ENCODE measurements around the gene LTF.
"Not testable (repeated sequence)": the region's sequence is repeated elsewhere in the genome, so short reads cannot be mapped to it uniquely, and the experiment has no call there.

Gene LTF

GRCh38 chr3:46464326-46465195 is at the start of gene LTF:
Gene LTF (minus strand): TSS chr3:46464905. CDS start chr3:46464867, 38 bp downstream.
- no peak for DNase-seq

GRCh38 chr3:46512191-46512749 is 47.6 kb upstream of the LTF start:
- no peak for DNase-seq

DNA sequence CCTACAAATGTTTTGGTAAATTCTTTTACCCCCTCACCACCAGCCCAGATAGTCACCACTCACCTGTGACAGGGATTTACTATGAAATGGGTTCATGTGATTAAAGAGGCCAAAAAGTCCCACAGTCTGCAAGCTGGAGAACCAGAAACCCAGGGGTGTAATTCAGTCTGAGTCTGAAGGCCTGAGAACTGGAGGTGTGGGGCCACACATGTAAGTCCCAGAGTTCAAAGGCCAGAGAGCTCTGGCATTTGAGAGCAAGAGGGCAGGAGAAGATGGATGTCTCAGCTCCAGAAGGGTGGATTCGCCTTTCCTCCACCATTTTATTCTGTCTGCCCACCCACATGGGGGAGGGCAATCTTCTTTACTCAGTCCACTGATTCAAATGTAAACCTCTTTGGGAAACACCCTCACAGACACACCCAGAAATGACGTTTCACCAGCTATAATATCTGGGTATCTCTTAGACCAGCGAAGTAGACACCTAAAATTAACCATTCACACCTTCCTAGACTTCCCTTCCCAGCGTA is 45.0 kb upstream of the LTF start:
- DNase-seq = no peak

DNA sequence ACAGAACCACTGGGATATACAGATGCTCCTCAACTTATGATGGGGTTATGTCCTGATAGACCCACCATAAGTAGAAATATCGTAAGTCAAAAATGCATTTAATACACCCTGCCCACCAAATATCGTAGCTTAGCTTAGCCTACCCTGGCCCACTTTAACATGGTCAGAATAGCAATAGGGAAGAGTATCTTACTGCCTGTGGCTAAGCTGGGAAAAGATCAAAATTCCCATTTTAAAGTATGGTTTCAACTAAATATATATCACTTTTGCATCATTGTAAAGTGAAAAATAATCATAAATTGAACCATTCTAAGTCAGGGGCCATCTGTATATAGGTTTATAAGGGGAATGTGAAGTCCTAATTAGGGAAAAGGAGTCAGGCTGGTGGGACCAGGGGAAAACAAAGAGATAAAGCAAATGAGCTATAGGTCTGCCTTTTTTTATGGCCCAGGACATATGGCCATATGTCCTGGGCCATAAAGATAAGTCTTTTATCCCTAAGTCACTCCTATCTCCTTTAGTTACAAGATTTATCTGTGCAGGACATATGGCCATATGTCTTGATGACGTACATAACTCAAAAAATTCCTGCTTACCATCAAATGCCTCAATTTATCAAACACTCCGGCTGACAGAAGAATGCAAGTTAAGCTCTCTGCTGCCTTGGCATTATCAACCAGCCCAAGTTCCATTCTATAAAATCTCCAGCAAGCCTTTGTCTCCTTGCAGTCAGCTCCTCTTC is 44.3 kb upstream of the LTF start:
- DNase-seq = no peak

- no peak for DNase-seq
These were observed 41.8 kb upstream of the LTF start for GRCh38 chr3:46506526-46506925.

DNA sequence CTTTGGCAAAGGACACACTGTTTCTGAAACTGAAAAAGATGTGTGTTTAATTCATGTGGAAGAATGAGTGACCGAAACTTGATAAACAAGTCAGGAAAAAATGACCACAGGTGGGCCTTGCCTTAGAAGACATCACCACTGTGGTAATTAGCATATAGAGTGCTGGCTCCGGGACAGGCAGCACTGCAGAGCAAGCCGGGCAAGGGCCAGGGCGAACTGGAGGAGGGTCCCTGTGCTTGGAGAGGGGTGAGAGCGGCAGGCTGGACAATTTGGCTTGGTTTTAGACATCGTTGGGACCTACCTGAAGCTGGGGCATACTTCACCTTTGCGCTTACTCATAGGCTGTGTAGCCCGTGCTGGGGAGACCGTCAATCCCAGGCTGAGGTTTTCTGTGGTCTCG is 41.2 kb upstream of the LTF start:
- DNase-seq = no peak

DNA sequence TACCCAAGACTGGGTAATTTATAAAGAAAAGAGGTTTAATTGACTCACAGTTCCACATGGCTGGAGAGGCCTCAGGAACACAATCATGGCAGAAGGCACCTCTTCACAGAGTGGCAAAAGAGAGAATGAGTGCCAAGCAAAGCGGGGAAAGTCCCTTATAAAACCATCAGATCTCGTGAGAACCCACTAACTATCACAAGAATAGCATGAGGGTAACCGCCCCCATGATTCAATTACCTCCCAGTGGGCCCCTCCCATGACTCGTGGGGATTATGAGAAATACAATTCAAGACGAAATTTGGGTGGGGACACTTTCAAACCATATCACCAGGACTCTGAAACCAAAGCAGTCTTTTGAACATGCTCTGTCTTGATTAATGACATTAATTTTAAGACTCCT is 40.1 kb upstream of the LTF start:
- DNase-seq = no peak

GRCh38 chr3:46503200-46503874 is 38.6 kb upstream of the LTF start:
- DNase-seq = no peak

- no peak for DNase-seq
These were observed 37.0 kb upstream of the LTF start for GRCh38 chr3:46501702-46502101.

- no peak for DNase-seq
These were observed 36.2 kb upstream of the LTF start for GRCh38 chr3:46500656-46501635.

DNA sequence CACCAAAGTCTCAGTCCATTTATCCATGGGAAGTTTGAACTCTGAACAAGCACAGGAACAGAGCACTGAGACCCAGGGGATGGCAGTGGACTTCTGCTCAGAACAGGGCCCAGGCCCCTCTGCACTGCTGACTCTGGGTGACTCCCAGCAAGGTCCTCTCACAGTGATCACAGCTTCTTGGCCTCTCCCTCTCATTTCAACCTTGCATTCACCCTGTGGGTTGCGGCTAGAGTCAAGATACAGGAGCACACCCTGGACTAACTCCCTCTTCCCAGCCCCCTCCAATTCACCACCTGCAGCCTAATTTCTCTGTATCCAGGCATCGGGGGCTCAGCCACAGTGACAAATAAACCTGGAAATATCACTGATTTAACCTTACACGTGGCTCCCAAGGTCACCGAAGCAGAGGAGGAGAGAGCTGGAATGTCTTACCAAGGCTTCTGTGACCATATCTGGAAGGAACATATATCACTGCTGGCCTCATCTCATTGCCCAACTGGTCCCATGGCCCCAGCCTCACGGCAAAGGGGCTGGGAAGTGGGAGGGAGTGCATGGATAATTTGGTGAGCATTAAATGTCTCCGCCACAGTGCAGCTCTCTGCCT is 34.3 kb upstream of the LTF start:
- no peak for DNase-seq

- no peak for DNase-seq
These were observed 33.0 kb upstream of the LTF start, which contains the start of gene RTP3 for GRCh38 chr3:46497556-46498265. Gene RTP3 (plus strand): TSS chr3:46497976. CDS start chr3:46498063, 87 bp downstream.

- DNase-seq = no peak
These were observed 32.2 kb upstream of the LTF start for GRCh38 chr3:46496746-46497555.

DNA sequence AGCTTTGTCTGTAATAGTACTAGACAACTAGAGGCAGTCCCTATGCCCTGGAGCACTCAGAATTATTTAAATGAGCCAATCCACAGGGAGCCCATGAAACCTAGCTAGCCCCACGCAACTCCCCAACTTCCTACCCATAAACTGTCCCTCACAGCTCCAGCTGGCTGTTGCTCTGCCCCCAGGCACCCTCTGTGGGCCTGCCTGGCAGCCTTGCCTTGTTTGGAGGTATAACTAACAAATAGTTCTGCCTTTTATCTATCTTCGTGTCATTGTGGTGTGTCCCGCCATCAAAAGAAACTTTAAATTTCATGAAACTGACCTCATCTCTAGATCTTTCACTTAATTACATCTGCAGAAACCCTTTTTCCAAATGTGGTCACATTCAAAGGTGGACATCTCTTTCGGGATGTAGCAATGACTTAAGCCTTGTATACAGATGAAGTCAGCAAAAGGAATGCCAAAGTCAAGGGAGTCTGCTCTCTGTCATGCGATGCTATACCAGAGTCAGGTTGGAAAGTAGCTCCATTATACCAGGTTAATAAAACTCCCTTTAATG is 31.3 kb upstream of the LTF start:
- DNase-seq = no peak

DNA sequence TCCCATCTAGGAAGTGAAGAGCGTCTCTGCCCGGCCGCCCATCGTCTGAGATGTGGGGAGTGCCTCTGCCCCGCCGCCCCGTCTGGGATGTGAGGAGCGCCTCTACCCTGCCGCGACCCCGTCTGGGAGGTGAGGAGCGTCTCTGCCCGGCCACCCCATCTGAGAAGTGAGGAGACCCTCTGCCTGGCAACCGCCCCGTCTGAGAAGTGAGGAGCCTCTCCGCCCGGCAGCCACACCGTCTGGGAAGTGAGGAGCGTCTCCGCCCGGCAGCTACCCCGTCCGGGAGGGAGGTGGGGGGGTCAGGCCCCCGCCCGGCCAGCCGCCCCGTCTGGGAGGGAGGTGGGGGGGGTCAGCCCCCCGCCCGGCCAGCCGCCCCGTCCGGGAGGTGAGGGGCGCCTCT is 29.8 kb upstream of the LTF start:
- DNase-seq = not testable (repeated sequence)

DNA sequence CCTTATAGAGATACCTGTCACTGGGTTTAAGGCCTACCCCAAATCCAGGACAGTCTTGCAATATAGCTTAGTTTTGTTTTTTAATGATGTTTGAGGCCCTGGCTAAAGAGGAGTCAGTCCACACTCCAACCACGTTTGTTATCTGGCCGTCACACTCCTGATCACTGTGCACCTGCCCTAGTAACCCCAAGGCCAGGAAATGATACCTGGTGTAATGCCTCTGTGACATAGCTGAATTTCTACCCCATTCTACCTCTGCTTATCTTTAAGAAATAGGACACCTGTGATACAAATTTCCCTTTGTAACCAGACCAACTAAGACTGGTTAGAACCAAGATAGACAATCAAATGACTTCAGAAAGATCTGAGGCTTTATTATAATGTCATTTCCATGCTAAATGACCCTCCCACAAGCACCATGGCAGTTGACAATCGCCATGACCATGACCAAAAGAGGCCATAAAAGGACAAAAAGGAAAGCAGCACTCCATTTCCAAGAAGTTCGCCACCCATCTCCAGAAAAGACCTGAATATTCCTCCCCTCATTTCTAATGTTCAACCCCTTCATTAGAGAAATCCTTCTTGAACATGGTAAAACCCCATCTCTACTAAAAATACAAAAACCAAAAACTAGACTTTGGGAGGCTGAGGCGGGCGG is 28.3 kb upstream of the LTF start:
- no peak for DNase-seq

DNA sequence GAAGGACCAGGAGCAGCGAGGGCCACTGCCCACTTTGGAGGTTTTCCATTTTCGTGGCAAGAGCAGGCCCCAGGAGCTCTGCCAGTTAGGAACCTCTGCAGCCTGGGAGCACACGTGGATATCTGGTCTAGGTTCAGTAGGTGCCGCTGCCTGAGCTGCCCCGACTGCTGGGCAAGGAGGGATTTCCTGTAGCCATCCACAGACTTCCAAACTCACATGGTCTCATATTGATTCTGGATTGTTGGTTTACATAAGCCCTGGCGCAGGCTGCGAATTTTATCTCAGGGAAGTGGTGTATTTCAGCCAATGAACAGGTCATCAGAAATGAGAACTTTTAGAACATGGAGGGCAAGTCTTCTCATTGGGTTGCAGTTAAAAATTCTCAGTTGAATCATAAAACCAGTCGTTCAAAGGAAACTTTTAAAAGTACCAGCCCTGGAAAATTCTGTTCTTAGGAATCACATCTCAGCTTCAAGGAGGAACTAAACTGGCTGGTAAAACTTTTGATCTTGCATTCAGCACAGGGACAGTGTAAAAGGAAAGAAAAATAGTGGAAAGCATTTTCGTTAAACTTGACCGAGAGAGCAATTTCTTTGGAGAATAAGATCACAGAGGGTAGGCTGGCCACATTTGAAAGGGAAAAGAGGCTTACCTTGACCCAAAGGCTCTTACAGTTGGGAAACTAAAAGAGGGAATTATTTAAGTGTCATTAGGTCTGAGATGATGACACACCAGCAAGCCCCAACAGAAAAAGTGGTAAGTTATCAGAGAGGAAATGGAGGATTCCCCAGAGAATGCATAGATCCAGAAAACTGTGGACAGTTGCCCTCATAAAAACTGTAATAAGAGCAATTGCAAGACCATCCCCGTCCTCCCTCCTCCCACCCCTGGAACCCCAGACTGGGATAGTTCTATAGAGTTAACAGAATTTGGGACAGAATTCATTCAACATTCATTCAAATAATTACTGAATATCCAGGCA is 26.7 kb upstream of the LTF start:
- DNase-seq = no peak
